Lower leg skin (tissue), 4 donors: ENCODE measurements around the gene DTL. TPM values are rescaled to one million over a fixed set of nuclear protein-coding genes. Genes with fewer than 3 reads are reported as not detected.

Experiments used
- DNase-seq, 2 donors: peaks; one replicate each; pipeline ENCODE4 v3.0.0-alpha.2; 2019; ENCODE audit warnings: low spot score in 2 of 2
- H3K4me3 ChIP-seq: fragments of 200-600 bp; sonication (generic); 2 replicates; pipeline ENCODE4 v1.5.1; 2017; ENCODE audit warnings: mild to moderate bottlenecking, low read depth; ENCODE audit not compliant: poor library complexity, severe bottlenecking
- POLR2A ChIP-seq, 2 donors: fragments of 450-650 bp; IDR thresholded peaks; one replicate each; pipeline ENCODE4 v1.6.1; 2016 to 2017; ENCODE audit warnings: antibody characterized with exemption in 2 of 2, mild to moderate bottlenecking in 1 of 2, moderate library complexity in 1 of 2
- WGBS, 2 donors: methylation state at CpG; one replicate each; pipeline ENCODE4 v1.1.5; 2018; 5-methylcytosine and 5-hydroxymethylcytosine counted together
- intact Hi-C: fragments of 100-400 bp; cut with DNase I; formaldehyde crosslinking; loops from one replicate; pipeline ENCODE4 v1.15.0; 2023; ENCODE audit warnings: low total_unique reads
- total RNA-seq, 4 donors: library from RNA; depleted of rRNA; stranded (reverse); fragments of >200 nt; gene quantifications; one replicate each; pipeline ENCODE4 v1.1.0, GENCODE V29; 2016
- TF ChIP-seq, protein P1 (sequence below), 3 donors: fragments of 450-650 bp; IDR thresholded peaks; one replicate each; pipeline ENCODE4 v1.5.1; 2016; ENCODE audit warnings: antibody characterized with exemption in 3 of 3, mild to moderate bottlenecking in 3 of 3, moderate library complexity in 2 of 3

The DTL gene
- total RNA-seq, 4 donors from 2014 or later = 0.23 to 1.2 (median 0.90) TPM

- no peak overlapping the region for H3K4me3 ChIP-seq
- 97 to 98% methylated on average over 7 of the region's 7 CpGs for WGBS, 2 donors
- no peak for TF ChIP-seq POLR2A (IDR thresholded peaks at IDR 0.05)
- TF ChIP-seq, protein P1, sequence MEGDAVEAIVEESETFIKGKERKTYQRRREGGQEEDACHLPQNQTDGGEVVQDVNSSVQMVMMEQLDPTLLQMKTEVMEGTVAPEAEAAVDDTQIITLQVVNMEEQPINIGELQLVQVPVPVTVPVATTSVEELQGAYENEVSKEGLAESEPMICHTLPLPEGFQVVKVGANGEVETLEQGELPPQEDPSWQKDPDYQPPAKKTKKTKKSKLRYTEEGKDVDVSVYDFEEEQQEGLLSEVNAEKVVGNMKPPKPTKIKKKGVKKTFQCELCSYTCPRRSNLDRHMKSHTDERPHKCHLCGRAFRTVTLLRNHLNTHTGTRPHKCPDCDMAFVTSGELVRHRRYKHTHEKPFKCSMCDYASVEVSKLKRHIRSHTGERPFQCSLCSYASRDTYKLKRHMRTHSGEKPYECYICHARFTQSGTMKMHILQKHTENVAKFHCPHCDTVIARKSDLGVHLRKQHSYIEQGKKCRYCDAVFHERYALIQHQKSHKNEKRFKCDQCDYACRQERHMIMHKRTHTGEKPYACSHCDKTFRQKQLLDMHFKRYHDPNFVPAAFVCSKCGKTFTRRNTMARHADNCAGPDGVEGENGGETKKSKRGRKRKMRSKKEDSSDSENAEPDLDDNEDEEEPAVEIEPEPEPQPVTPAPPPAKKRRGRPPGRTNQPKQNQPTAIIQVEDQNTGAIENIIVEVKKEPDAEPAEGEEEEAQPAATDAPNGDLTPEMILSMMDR (IDR thresholded peaks at IDR 0.05) = no peak
- no peak for DNase-seq
- intact Hi-C loops = no loop called here
Measured at GRCh38 chr1:212004895-212005608, 30.5 kb upstream of the DTL start.

- intact Hi-C loops = no loop called here
- TF ChIP-seq, protein P1 (IDR thresholded peaks at IDR 0.05) = no peak
- no peak overlapping the region for H3K4me3 ChIP-seq
- whole genome bisulfite sequencing, 2 donors = 96 to 99% methylated on average over 4 of the region's 4 CpGs
- DNase-seq = no peak
Measured at GRCh38 chr1:212007178-212007577, 28.4 kb upstream of the DTL start.

- no peak overlapping the region for H3K4me3 ChIP-seq
- no peak for DNase-seq
- intact Hi-C loops = no loop called here
- 76 to 88% methylated on average over 9 of the region's 9 CpGs for WGBS, 2 donors
- no peak for TF ChIP-seq POLR2A (IDR thresholded peaks at IDR 0.05)
Measured at GRCh38 chr1:212007886-212008285, 27.7 kb upstream of the DTL start.

DNA sequence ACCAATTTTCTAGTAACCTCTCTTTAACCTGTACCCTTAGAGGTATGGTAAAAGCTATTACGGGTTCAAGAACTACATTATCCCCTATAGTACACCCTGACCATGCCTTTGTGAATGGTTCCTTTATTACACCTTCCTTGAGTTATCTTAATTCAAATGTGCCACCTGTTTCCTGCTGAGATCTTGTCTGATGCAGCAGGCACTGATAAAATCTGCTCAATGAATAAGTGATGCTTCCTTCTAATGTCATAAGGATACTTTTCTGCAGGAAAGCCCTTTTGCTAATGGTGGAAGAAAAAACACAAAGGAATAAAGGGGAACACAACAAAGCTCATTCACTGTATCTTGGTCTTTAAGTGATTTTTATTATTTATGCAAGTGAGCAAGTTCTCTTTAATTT, 26.0 kb upstream of the DTL start:
- intact Hi-C loops = no loop called here
- no peak for DNase-seq
- H3K4me3 ChIP-seq = no peak overlapping the region
- whole genome bisulfite sequencing, 2 donors = 92 to 93% methylated on average over 1 of the region's 1 CpG
- TF ChIP-seq, protein P1 (IDR thresholded peaks at IDR 0.05) = no peak
- no peak for TF ChIP-seq POLR2A (IDR thresholded peaks at IDR 0.05)

GRCh38 chr1:212010004-212010403, 25.5 kb upstream of the DTL start:
- intact Hi-C loops = no loop called here
- 85 to 86% methylated on average over 3 of the region's 3 CpGs for whole genome bisulfite sequencing, 2 donors
- no peak overlapping the region for H3K4me3 ChIP-seq
- no peak for DNase-seq
- TF ChIP-seq, protein P1 (IDR thresholded peaks at IDR 0.05) = no peak
- TF ChIP-seq POLR2A (IDR thresholded peaks at IDR 0.05) = no peak

DNA sequence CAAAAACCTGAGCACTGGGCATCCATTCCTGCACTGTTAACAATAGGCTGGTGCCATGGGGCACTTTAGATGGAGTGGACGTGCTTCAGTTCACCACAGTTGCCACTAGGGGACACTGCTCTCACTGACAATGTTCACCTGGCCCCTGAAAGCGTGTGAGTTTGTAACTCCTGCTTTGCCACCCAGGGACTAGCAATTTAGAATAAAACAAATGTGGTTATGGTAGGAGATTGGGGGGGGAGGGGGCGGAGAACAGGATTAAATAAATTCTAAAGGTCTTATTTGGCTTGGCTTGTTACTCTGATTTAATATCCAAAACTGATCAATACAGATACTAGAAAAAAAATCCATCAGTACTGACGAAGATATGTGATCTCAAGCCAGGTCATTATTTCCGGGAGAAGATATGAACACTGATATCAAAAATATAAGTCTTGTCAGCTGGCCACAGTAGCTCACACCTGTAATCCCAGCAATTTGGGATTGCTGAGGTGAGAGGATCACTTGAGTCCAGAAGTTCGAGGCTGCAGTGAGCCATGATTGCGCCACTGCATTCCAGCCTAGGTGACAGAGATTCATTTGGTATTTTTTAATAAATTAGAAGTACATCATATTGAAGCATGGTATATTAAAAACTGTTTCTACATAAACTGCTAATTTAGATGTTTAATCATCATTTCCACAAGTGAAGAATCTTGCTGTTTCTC, 23.4 kb upstream of the DTL start:
- 55 to 56% methylated on average over 7 of the region's 7 CpGs for WGBS, 2 donors
- DNase-seq = peak; percentile 63 to 90
- intact Hi-C loops = no loop called here
- H3K4me3 ChIP-seq = no peak overlapping the region
- TF ChIP-seq, protein P1 (IDR thresholded peaks at IDR 0.05) = peak in 1 of 3 donors; percentile 54
- TF ChIP-seq POLR2A (IDR thresholded peaks at IDR 0.05) = no peak
